HCT116 (cell line): Measurements from ENCODE around the gene SLC43A3.

Experiments
- CTCF ChIP-seq, 3 experiments: fragments of 200-600 bp in 1 of 3; sonication (generic) in 1 of 3; IDR thresholded peaks in 2 of 3; conservative IDR thresholded peaks in 1 of 3; 2 replicates each; pipeline ENCODE4 v1.5.1; 2012 to 2017; ENCODE audit warnings: low read depth in 2 of 3, low read length in 2 of 3, antibody characterized with exemption in 1 of 3, borderline replicate concordance in 1 of 3, control low read depth in 1 of 3, mild to moderate bottlenecking in 1 of 3, mixed read lengths in 1 of 3, mixed run types in 1 of 3, moderate library complexity in 1 of 3; ENCODE audit not compliant: insufficient read depth in 1 of 3
- POLR2A ChIP-seq: IDR thresholded peaks from 2 replicates; pipeline ENCODE4 v1.7.0; 2011; ENCODE audit warnings: borderline replicate concordance; ENCODE audit not compliant: insufficient read depth, insufficient read length; ENCODE audit errors: extremely low read depth
- SP1 ChIP-seq: IDR thresholded peaks from 2 replicates; pipeline ENCODE4 v1.6.1; 2012; ENCODE audit warnings: low read depth

- no peak for TF ChIP-seq SP1
- no peak for TF ChIP-seq POLR2A
- no peak for TF ChIP-seq CTCF (IDR thresholded peaks at IDR 0.05 in 2 of 3, conservative IDR thresholded peaks at IDR 0.05 in 1 of 3; ENCODE audit: borderline replicate concordance in 1 of 3, insufficient read depth in 1 of 3, low read depth in 2 of 3, low read length in 2 of 3)
These were observed 56.7 kb downstream of the SLC43A3 start for GRCh38 chr11:57370251-57370650.
